HepG2 (cell line): ENCODE results near the gene CDHR4. TPM values are rescaled to one million over a fixed set of nuclear protein-coding genes. Genes with fewer than 3 reads are reported as not detected.

ENCODE experiments used
- KLF15 ChIP-seq: sonication (generic); formaldehyde crosslinking; IDR thresholded peaks from 2 replicates; pipeline ENCODE4 v1.8.1; 2023; ENCODE audit warnings: borderline replicate concordance, mild to moderate bottlenecking, inconsistent platforms, missing genetic modification reagents, mixed read lengths
- MAFK ChIP-seq, 2 experiments: IDR thresholded peaks in 1 of 2; conservative IDR thresholded peaks in 1 of 2; 2 replicates each; pipeline ENCODE4 v1.6.1; 2011; ENCODE audit warnings: improper control_type of control experiment in 2 of 2, low read length in 2 of 2
- PAX8 ChIP-seq: sonication (generic); formaldehyde crosslinking; IDR thresholded peaks from 2 replicates; pipeline ENCODE4 v1.8.0; 2022; ENCODE audit warnings: mild to moderate bottlenecking, missing genetic modification reagents, borderline replicate concordance
- STAT5B ChIP-seq: sonication (generic); formaldehyde crosslinking; IDR thresholded peaks from 2 replicates; pipeline ENCODE4 v1.4.0; 2020; ENCODE audit warnings: missing genetic modification reagents
- TBX2 ChIP-seq: sonication (generic); formaldehyde crosslinking; IDR thresholded peaks from 2 replicates; pipeline ENCODE4 v1.5.0; 2020; ENCODE audit warnings: missing genetic modification reagents, mild to moderate bottlenecking, borderline replicate concordance
- WIZ ChIP-seq: sonication (generic); formaldehyde crosslinking; IDR thresholded peaks from 2 replicates; pipeline ENCODE4 v1.5.1; 2020; ENCODE audit warnings: mild to moderate bottlenecking, missing genetic modification reagents
- YY1 ChIP-seq: IDR thresholded peaks from 2 replicates; pipeline ENCODE4 v1.6.1; 2011; ENCODE audit warnings: low read length, low read depth, moderate library complexity, mild to moderate bottlenecking; ENCODE audit not compliant: insufficient read depth, insufficient replicate concordance
- ZBTB42 ChIP-seq: sonication (generic); formaldehyde crosslinking; IDR thresholded peaks from 2 replicates; pipeline ENCODE4 v1.5.0; 2020; ENCODE audit warnings: mild to moderate bottlenecking, missing genetic modification reagents
- ZNF256 ChIP-seq: sonication (generic); formaldehyde crosslinking; conservative IDR thresholded peaks from 2 replicates; pipeline ENCODE4 v1.4.0; 2020; ENCODE audit warnings: missing genetic modification reagents
- ZNF260 ChIP-seq: sonication (generic); formaldehyde crosslinking; IDR thresholded peaks from 2 replicates; pipeline ENCODE4 v1.4.0; 2020; ENCODE audit warnings: missing genetic modification reagents, low read depth, mild to moderate bottlenecking, borderline replicate concordance
- ZNF331 ChIP-seq: sonication (generic); formaldehyde crosslinking; IDR thresholded peaks from 2 replicates; pipeline ENCODE4 v1.4.0; 2020; ENCODE audit warnings: missing genetic modification reagents
- ZNF562 ChIP-seq: sonication (generic); formaldehyde crosslinking; IDR thresholded peaks from 2 replicates; pipeline ENCODE4 v1.8.0; 2022; ENCODE audit warnings: missing genetic modification reagents, borderline replicate concordance
- ZNF883 ChIP-seq: sonication (generic); formaldehyde crosslinking; IDR thresholded peaks from 2 replicates; pipeline ENCODE4 v1.5.1; 2020; ENCODE audit warnings: mild to moderate bottlenecking, missing genetic modification reagents; ENCODE audit errors: not compliant biosample characterization
- polyA plus RNA-seq, 8 experiments: library from polyadenylated mRNA; depleted of rRNA in 3 of 8; stranded (reverse) in 7 of 8; unstranded in 1 of 8; fragments of >200 nt; fragmentation: Illumina TruSeq in 4 of 8; extraction: Trizol in 4 of 8; gene quantifications; 2 replicates each; pipeline versions ENCODE4 v1.2.1 to v1.2.3, GENCODE V29; 2011 to 2016; ENCODE audit warnings: low read depth in 4 of 8, missing spikeins in 1 of 8, mixed read lengths in 1 of 8; ENCODE audit not compliant: insufficient read depth in 1 of 8
- total RNA-seq, 5 experiments: library from RNA; depleted of rRNA; stranded (reverse); fragments of >200 nt; fragmentation: Illumina TruSeq; extraction: Trizol; gene quantifications; 2 replicates each; pipeline ENCODE4 v1.2.3, GENCODE V29; 2016; ENCODE audit warnings: low read depth in 1 of 5
- TF ChIP-seq, protein P1 (sequence below): conservative IDR thresholded peaks from 2 replicates; pipeline ENCODE4 v1.6.1; 2018; ENCODE audit warnings: missing genetic modification reagents
- TF ChIP-seq, protein P2 (sequence below): IDR thresholded peaks from 2 replicates; pipeline ENCODE4 v1.6.1; 2012; ENCODE audit warnings: inconsistent platforms
- TF ChIP-seq, protein P3 (sequence below): sonication (generic); formaldehyde crosslinking; IDR thresholded peaks from 2 replicates; pipeline ENCODE4 v1.4.0; 2020; ENCODE audit warnings: missing genetic modification reagents
- TF ChIP-seq, protein P4 (sequence below): IDR thresholded peaks from 2 replicates; pipeline ENCODE4 v1.6.1; 2018; ENCODE audit warnings: missing genetic modification reagents, mild to moderate bottlenecking, missing compliant biosample characterization

CDHR4 gene
- total and polyA plus RNA-seq, 2 of the 13 experiments (the other 11 are each of a cell fraction or from before 2014, with no cell fraction given), result 0.21 TPM; not detected in 1

DNA sequence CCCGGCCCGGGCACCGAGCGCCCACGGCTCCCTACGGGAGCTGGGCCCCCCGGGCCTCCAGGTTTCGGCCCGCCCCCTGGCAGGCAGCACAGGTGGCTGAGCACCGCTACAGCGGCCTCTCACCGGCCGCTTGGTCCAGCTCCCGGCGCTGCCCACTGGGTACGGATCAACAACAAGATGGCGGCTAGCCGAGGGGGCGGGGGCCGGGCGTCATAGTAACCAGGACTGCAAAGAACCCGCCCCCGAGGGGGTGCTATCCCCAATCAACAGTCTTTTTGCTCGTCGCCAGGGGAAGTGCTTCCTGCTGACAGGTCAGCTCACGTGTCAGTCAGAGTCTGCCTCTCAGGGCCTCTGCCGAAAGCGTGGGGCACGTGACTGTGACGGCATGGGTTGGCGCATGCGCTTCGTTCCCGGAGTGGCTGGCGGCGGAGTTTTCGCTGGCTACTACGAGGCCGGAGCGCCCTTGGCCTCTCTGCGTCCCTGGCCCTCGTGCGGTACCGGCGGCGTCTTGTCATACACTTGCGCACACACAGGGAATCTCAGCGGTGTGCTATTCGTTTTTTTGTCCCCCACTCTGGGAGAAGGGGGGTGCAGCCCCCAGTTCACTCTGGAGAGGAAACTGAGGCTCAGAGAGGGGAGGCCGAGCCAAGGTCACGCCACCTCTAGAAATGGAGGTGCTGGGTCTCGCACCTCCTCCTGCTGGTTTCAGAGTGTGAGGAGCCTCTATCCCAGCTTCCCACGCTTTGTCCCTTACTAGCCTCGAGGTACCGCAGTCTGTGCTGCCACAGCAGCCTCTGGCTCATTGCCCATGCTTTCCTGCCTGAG, 13.1 kb downstream of the CDHR4 start, which contains the start of gene IP6K1 (continued):
- TF ChIP-seq ZNF562 (CRISPR knock-in tag) (no peak), PAX8 (CRISPR knock-in tag) (0 out of 2 replicates have a peak, but pooled peaks have one; percentile 79), KLF15 (CRISPR knock-in tag) (peak; percentile 29; the same call in 1 of the 2 replicates), ZBTB42 (CRISPR knock-in tag) (peak; percentile 77; the same call in 1 of the 2 replicates), STAT5B (CRISPR knock-in tag) (0 out of 2 replicates have a peak, but pooled peaks have one; percentile 50), MAFK (conservative IDR thresholded peaks at IDR 0.05 in 1 of 2, IDR thresholded peaks at IDR 0.05 in 1 of 2; ENCODE audit: low read length in 2 of 2) (no peak), ZNF256 (0 out of 2 replicates have a peak, but pooled peaks have one; percentile 13), TBX2 (CRISPR knock-in tag) (peak; percentile 68), WIZ (0 out of 2 replicates have a peak, but pooled peaks have one; percentile 5), ZNF331 (CRISPR knock-in tag) (peak; percentile 16; the same call in 1 of the 2 replicates), ZNF883 (CRISPR knock-in tag) (peak; percentile 55), ZNF260 (CRISPR knock-in tag) (no peak), YY1 (peak; percentile 96)
- TF ChIP-seq, protein P1, sequence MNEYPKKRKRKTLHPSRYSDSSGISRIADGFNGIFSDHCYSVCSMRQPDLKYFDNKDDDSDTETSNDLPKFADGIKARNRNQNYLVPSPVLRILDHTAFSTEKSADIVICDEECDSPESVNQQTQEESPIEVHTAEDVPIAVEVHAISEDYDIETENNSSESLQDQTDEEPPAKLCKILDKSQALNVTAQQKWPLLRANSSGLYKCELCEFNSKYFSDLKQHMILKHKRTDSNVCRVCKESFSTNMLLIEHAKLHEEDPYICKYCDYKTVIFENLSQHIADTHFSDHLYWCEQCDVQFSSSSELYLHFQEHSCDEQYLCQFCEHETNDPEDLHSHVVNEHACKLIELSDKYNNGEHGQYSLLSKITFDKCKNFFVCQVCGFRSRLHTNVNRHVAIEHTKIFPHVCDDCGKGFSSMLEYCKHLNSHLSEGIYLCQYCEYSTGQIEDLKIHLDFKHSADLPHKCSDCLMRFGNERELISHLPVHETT (CRISPR knock-in tag), result peak; percentile 67; the same call in 1 of the 2 replicates
- TF ChIP-seq, protein P2, sequence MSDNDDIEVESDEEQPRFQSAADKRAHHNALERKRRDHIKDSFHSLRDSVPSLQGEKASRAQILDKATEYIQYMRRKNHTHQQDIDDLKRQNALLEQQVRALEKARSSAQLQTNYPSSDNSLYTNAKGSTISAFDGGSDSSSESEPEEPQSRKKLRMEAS, result peak; percentile 97
- TF ChIP-seq, protein P3, sequence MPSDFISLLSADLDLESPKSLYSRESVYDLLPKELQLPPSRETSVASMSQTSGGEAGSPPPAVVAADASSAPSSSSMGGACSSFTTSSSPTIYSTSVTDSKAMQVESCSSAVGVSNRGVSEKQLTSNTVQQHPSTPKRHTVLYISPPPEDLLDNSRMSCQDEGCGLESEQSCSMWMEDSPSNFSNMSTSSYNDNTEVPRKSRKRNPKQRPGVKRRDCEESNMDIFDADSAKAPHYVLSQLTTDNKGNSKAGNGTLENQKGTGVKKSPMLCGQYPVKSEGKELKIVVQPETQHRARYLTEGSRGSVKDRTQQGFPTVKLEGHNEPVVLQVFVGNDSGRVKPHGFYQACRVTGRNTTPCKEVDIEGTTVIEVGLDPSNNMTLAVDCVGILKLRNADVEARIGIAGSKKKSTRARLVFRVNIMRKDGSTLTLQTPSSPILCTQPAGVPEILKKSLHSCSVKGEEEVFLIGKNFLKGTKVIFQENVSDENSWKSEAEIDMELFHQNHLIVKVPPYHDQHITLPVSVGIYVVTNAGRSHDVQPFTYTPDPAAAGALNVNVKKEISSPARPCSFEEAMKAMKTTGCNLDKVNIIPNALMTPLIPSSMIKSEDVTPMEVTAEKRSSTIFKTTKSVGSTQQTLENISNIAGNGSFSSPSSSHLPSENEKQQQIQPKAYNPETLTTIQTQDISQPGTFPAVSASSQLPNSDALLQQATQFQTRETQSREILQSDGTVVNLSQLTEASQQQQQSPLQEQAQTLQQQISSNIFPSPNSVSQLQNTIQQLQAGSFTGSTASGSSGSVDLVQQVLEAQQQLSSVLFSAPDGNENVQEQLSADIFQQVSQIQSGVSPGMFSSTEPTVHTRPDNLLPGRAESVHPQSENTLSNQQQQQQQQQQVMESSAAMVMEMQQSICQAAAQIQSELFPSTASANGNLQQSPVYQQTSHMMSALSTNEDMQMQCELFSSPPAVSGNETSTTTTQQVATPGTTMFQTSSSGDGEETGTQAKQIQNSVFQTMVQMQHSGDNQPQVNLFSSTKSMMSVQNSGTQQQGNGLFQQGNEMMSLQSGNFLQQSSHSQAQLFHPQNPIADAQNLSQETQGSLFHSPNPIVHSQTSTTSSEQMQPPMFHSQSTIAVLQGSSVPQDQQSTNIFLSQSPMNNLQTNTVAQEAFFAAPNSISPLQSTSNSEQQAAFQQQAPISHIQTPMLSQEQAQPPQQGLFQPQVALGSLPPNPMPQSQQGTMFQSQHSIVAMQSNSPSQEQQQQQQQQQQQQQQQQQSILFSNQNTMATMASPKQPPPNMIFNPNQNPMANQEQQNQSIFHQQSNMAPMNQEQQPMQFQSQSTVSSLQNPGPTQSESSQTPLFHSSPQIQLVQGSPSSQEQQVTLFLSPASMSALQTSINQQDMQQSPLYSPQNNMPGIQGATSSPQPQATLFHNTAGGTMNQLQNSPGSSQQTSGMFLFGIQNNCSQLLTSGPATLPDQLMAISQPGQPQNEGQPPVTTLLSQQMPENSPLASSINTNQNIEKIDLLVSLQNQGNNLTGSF (CRISPR knock-in tag), result 0 out of 2 replicates have a peak, but pooled peaks have one; percentile 15
- TF ChIP-seq, protein P4, sequence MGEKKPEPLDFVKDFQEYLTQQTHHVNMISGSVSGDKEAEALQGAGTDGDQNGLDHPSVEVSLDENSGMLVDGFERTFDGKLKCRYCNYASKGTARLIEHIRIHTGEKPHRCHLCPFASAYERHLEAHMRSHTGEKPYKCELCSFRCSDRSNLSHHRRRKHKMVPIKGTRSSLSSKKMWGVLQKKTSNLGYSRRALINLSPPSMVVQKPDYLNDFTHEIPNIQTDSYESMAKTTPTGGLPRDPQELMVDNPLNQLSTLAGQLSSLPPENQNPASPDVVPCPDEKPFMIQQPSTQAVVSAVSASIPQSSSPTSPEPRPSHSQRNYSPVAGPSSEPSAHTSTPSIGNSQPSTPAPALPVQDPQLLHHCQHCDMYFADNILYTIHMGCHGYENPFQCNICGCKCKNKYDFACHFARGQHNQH (CRISPR knock-in tag), result no peak; the same call in 1 of the 2 replicates
